Cardiac muscle cell (in vitro differentiated cells and primary cell): ENCODE results near the gene TXLNB. TPM values are rescaled to one million over a fixed set of nuclear protein-coding genes. Genes with fewer than 3 reads are reported as not detected.

Source experiments
- DNase-seq, 2 donors: peaks; one replicate each; pipeline versions ENCODE4 v3.0.0 to v3.0.0-alpha.2; 2010 to 2017; ENCODE audit warnings: low read depth in 1 of 2, low spot score in 1 of 2
- H3K27ac ChIP-seq: fragments of 200-600 bp; sonication (generic); 2 replicates; pipeline ENCODE4 v1.5.1; 2016
- H3K27me3 ChIP-seq: fragments of 200-600 bp; sonication (generic); 2 replicates; pipeline ENCODE4 v1.6.0; 2016; ENCODE audit warnings: control low read depth
- H3K36me3 ChIP-seq: fragments of 200-600 bp; sonication (generic); 2 replicates; pipeline ENCODE4 v1.5.1; 2016; ENCODE audit warnings: control low read depth
- H3K4me1 ChIP-seq: fragments of 200-600 bp; sonication (generic); 2 replicates; pipeline ENCODE4 v1.8.1; 2017; ENCODE audit warnings: low read depth, mild to moderate bottlenecking, mixed run types
- H3K4me3 ChIP-seq: fragments of 200-600 bp; sonication (generic); 2 replicates; pipeline ENCODE4 v1.5.1; 2016; ENCODE audit warnings: mild to moderate bottlenecking
- H3K9me3 ChIP-seq: fragments of 200-600 bp; sonication (generic); 2 replicates; pipeline ENCODE4 v1.5.1; 2017; ENCODE audit warnings: low read depth, mild to moderate bottlenecking, control low read depth
- CTCF ChIP-seq: IDR thresholded peaks from 2 replicates; pipeline ENCODE4 v1.5.1; 2012; ENCODE audit warnings: low read depth, mild to moderate bottlenecking, low read length
- polyA plus RNA-seq: library from polyadenylated mRNA; unstranded; fragments of >200 nt; fragmentation: Nextera tagmentation; extraction: Ambion mirVana; gene quantifications from 2 replicates; pipeline ENCODE4 v1.2.1, GENCODE V29; 2016
- total RNA-seq: library from RNA; depleted of rRNA; stranded (reverse); fragments of >200 nt; gene quantifications from 2 replicates; pipeline ENCODE4 v1.2.3, GENCODE V29; 2016

TXLNB gene
- total and polyA plus RNA-seq, 2 experiments from 2014 or later = 5.9 to 17.5 TPM

GRCh38 chr6:139323511-139324300 lies 31.9 kb upstream of the TXLNB start:
- Histone ChIP-seq H3K4me3 (no peak overlapping the region), H3K27ac (no peak overlapping the region), H3K4me1 (no peaks in the 10 kb centered on the region), H3K36me3 (no peaks in the 10 kb centered on the region), H3K9me3 (no peaks in the 10 kb centered on the region), H3K27me3 (no peaks in the 10 kb centered on the region)
- DNase-seq = peak in 1 of 2 donors; percentile 92
- TF ChIP-seq CTCF = no peak

GRCh38 chr6:139320081-139320480 lies 28.3 kb upstream of the TXLNB start:
- H3K36me3 ChIP-seq = no peaks in the 10 kb centered on the region
- H3K4me1 ChIP-seq = no peaks in the 10 kb centered on the region
- no peak for DNase-seq
- no peaks in the 10 kb centered on the region for H3K27me3 ChIP-seq
- H3K4me3 ChIP-seq = no peak overlapping the region
- TF ChIP-seq CTCF = no peak
- H3K9me3 ChIP-seq = no peaks in the 10 kb centered on the region
- H3K27ac ChIP-seq = no peak overlapping the region

GRCh38 chr6:139316622-139317317 lies 25.0 kb upstream of the TXLNB start:
- Histone ChIP-seq H3K4me3 (no peak overlapping the region), H3K4me1 (no peaks in the 10 kb centered on the region), H3K36me3 (no peaks in the 10 kb centered on the region), H3K9me3 (no peaks in the 10 kb centered on the region), H3K27me3 (no peaks in the 10 kb centered on the region), H3K27ac (no peak overlapping the region)
- no peak for TF ChIP-seq CTCF
- DNase-seq = no peak

- Histone ChIP-seq H3K4me3 (no peak overlapping the region), H3K36me3 (no peaks in the 10 kb centered on the region), H3K9me3 (no peaks in the 10 kb centered on the region), H3K27me3 (no peaks in the 10 kb centered on the region), H3K4me1 (no peaks in the 10 kb centered on the region), H3K27ac (no peak overlapping the region)
- no peak for DNase-seq
- no peak for TF ChIP-seq CTCF
These were observed 22.2 kb upstream of the TXLNB start for GRCh38 chr6:139313784-139314545.

- no peaks in the 10 kb centered on the region for H3K9me3 ChIP-seq
- no peak for DNase-seq
- no peak overlapping the region for H3K27ac ChIP-seq
- H3K27me3 ChIP-seq = no peaks in the 10 kb centered on the region
- no peaks in the 10 kb centered on the region for H3K4me1 ChIP-seq
- H3K36me3 ChIP-seq = no peaks in the 10 kb centered on the region
- TF ChIP-seq CTCF = no peak
- H3K4me3 ChIP-seq = no peak overlapping the region
These were observed 21.4 kb upstream of the TXLNB start for GRCh38 chr6:139313229-139313628.
